Keratinocyte (primary cell): ENCODE data around the gene C10orf67.

Source experiments
- EZH2 ChIP-seq: IDR thresholded peaks from one replicate; pipeline ENCODE4 v1.6.1; 2012; ENCODE audit warnings: inconsistent platforms, mild to moderate bottlenecking, low read length, moderate library complexity
- TF ChIP-seq, protein P1 (sequence below), 3 experiments: IDR thresholded peaks in 1 of 3; conservative IDR thresholded peaks in 1 of 3; optimal IDR thresholded peaks in 1 of 3; 2 replicates in 2 of 3; 3 replicates in 1 of 3; pipeline versions ENCODE3 to v1.5.1; 2011; ENCODE audit warnings: low read length in 3 of 3, mild to moderate bottlenecking in 3 of 3, moderate library complexity in 2 of 3, control low read depth in 1 of 3, inconsistent platforms in 1 of 3; ENCODE audit not compliant: insufficient read depth in 2 of 3; ENCODE audit errors: extremely low read depth in 1 of 3

DNA sequence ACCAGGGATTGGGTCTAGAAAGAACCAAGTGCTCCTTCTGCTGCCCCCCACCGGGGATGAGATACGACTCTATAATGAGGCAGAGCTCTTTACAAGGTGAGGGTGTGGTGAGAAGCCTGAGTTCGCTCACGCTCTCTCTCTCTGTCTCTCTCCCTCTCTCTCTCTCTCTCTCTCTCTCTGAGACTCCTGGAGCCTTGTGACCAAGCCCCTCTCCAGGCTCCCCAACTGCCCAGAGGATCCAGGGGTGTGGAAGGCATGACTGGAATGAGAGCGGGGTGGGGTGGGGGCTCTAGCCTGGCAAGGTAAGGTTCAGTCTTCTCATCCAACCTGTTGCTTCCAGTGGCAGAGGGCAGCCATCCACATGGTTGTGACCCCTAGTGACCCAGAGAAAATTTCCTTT, 155.6 kb downstream of the C10orf67 start:
- no peak for TF ChIP-seq EZH2
- TF ChIP-seq, protein P1, sequence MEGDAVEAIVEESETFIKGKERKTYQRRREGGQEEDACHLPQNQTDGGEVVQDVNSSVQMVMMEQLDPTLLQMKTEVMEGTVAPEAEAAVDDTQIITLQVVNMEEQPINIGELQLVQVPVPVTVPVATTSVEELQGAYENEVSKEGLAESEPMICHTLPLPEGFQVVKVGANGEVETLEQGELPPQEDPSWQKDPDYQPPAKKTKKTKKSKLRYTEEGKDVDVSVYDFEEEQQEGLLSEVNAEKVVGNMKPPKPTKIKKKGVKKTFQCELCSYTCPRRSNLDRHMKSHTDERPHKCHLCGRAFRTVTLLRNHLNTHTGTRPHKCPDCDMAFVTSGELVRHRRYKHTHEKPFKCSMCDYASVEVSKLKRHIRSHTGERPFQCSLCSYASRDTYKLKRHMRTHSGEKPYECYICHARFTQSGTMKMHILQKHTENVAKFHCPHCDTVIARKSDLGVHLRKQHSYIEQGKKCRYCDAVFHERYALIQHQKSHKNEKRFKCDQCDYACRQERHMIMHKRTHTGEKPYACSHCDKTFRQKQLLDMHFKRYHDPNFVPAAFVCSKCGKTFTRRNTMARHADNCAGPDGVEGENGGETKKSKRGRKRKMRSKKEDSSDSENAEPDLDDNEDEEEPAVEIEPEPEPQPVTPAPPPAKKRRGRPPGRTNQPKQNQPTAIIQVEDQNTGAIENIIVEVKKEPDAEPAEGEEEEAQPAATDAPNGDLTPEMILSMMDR (optimal IDR thresholded peaks at IDR 0.05 in 1 of 3, IDR thresholded peaks at IDR 0.05 in 1 of 3, conservative IDR thresholded peaks at IDR 0.05 in 1 of 3; ENCODE audit: extremely low read depth in 1 of 3, insufficient read depth in 2 of 3, low read length in 3 of 3) = no peak
